Mammary microvascular endothelial cell (primary cell): ENCODE results near the gene SCAI. TPM values are rescaled to one million over a fixed set of nuclear protein-coding genes. Genes with fewer than 3 reads are reported as not detected.

Experiments
- total RNA-seq: library from RNA; depleted of rRNA; stranded (reverse); fragments of >200 nt; gene quantifications from 2 replicates; pipeline ENCODE4 v1.2.3, GENCODE V29; 2015

Gene SCAI
- 2.1 and 4.5 TPM in 2 replicates for total RNA-seq

GRCh38 chr9:125143377-125144090 is at the start of gene SCAI:
TSS of gene SCAI (minus strand) at chr9:125143528. CDS start at chr9:125143437, 91 bp downstream.

GRCh38 chr9:125189361-125190289 is 46.3 kb upstream of the SCAI start, which contains the start of gene PPP6C:
TSS of gene PPP6C (minus strand) at chr9:125189803. CDS start at chr9:125189718, 85 bp downstream.

GRCh38 chr9:124940894-124941678 is 202.2 kb downstream of the SCAI start, which contains the start of gene GOLGA1:
TSS of gene GOLGA1 (minus strand) at chr9:124941083. CDS start at chr9:124938711, 2,372 bp downstream.

Other genes starting within 250 kb of the SCAI start
- gene GOLGA1, start 202.4 kb downstream of the SCAI start, total RNA-seq = 11.9 and 17.7 TPM in 2 replicates
- 24.2 and 30.7 TPM in 2 replicates for gene PPP6C, start 46.3 kb upstream of the SCAI start, total RNA-seq
- 24.2 and 25.4 TPM in 2 replicates for gene RABEPK, start 57.0 kb upstream of the SCAI start, total RNA-seq
- gene HSPA5, start 97.8 kb upstream of the SCAI start, total RNA-seq = 289 and 291 TPM in 2 replicates
- 30.6 and 31.1 TPM in 2 replicates for gene GAPVD1, start 118.3 kb upstream of the SCAI start, total RNA-seq